ENCODE results near the gene ADGRD1.

GRCh38 chr12:130990034-130990433 is 36.3 kb downstream of the ADGRD1 start:
- TF ChIP-seq EZH2phosphoT487 (IDR thresholded peaks at IDR 0.05; ENCODE audit: borderline replicate concordance, low read depth) (no peak), EP300 (IDR thresholded peaks at IDR 0.05; ENCODE audit: borderline replicate concordance in 1 of 2, low read depth in 1 of 2, low read length in 1 of 2) (no peak), CTCF (IDR thresholded peaks at IDR 0.05) (no peak), MXI1 (IDR thresholded peaks at IDR 0.05; ENCODE audit: low read depth, low read length) (no peak), RCOR1 (IDR thresholded peaks at IDR 0.05; ENCODE audit: low read length) (no peak), MAX (IDR thresholded peaks at IDR 0.05; ENCODE audit: low read depth) (no peak), USF1 (IDR thresholded peaks at IDR 0.05; ENCODE audit: borderline replicate concordance, low read depth) (no peak), USF2 (IDR thresholded peaks at IDR 0.05; ENCODE audit: borderline replicate concordance, low read depth, low read length) (no peak), CHD2 (IDR thresholded peaks at IDR 0.05; ENCODE audit: low read length, partially characterized antibody) (no peak), POLR2AphosphoS5 (IDR thresholded peaks at IDR 0.05; ENCODE audit: low read depth, low read length) (no peak), FOXM1 (IDR thresholded peaks at IDR 0.05; ENCODE audit: low read depth) (no peak), RFX5 (IDR thresholded peaks at IDR 0.05; ENCODE audit: low read length) (no peak), TAF1 (IDR thresholded peaks at IDR 0.05; ENCODE audit: borderline replicate concordance, low read depth, low read length) (no peak)

Data from SK-N-SH (cell line).